ENCODE data around the gene CDK16. TPM values are rescaled to one million over a fixed set of nuclear protein-coding genes. Genes with fewer than 3 reads are reported as not detected.

The CDK16 gene
- polyA plus RNA-seq, 1 of the 3 experiments (the other 2 are of a cell fraction) = 116 TPM

GRCh38 chrX:47226531-47227333 is 8.3 kb downstream of the CDK16 start:
- no peak for TF ChIP-seq FOSL2 (IDR thresholded peaks at IDR 0.05; ENCODE audit: borderline replicate concordance, low read depth)
- no peak for TF ChIP-seq SMC3 (IDR thresholded peaks at IDR 0.05; ENCODE audit: low read depth, low read length)
- no peak for TF ChIP-seq FOXM1 (IDR thresholded peaks at IDR 0.05; ENCODE audit: low read depth)
- TF ChIP-seq RFX5 (IDR thresholded peaks at IDR 0.05; ENCODE audit: low read length) = no peak
- POLR2A ChIA-PET = no interaction called here
- Histone ChIP-seq H3F3A (replicated peaks; ENCODE audit: insufficient read depth) (peaks cover 4% of the 10 kb centered on the region), H3K9me3 (no peaks in the 10 kb centered on the region), H3K4me3 (ENCODE audit: low read depth in 2 of 2, low read length in 1 of 2) (no peak overlapping the region), H3K9me2 (no peaks in the 10 kb centered on the region), H2AFZ (ENCODE audit: low read depth) (no peak overlapping the region), H3K9ac (no peak overlapping the region), H3K27ac (ENCODE audit: low read depth in 2 of 2, low read length in 1 of 2) (no peak overlapping the region), H3K36me3 (replicated peaks in 1 of 2; ENCODE audit: control insufficient read depth in 1 of 2, insufficient read depth in 2 of 2, low read length in 1 of 2) (peaks cover 27 to 67% of the 10 kb centered on the region in 2 experiments), H3K79me2 (ENCODE audit: insufficient read depth) (peaks cover 22% of the 10 kb centered on the region), H3K4me2 (no peak overlapping the region), H3K27me3 (ENCODE audit: insufficient read depth) (no peaks in the 10 kb centered on the region), H3K4me1 (ENCODE audit: control insufficient read depth in 1 of 2, insufficient read depth in 2 of 2, low read depth in 1 of 2, low read length in 1 of 2) (no peaks in the 10 kb centered on the region; a peak in 1 of 4 replicates), H4K20me1 (ENCODE audit: insufficient read depth) (peaks cover 23% of the 10 kb centered on the region)
- no peak for DNase-seq
- CTCF ChIA-PET = no interaction called here
- 90% methylated on average over 14 of the region's 19 CpGs for WGBS (ENCODE audit: low lambda C conversion rate)

- POLR2A ChIA-PET = no interaction called here
- peaks cover 8% of the 10 kb centered on the region for H3F3A ChIP-seq (replicated peaks; ENCODE audit: insufficient read depth)
- no peak overlapping the region for H3K9ac ChIP-seq
- no peaks in the 10 kb centered on the region for H3K9me3 ChIP-seq
- H3K27me3 ChIP-seq (ENCODE audit: insufficient read depth) = no peaks in the 10 kb centered on the region
- WGBS (ENCODE audit: low lambda C conversion rate) = 95% methylated on average over 9 of the region's 9 CpGs
- no peaks in the 10 kb centered on the region for H3K9me2 ChIP-seq
- H3K79me2 ChIP-seq (ENCODE audit: insufficient read depth) = peaks cover 17% of the 10 kb centered on the region
- no peak overlapping the region for H3K4me3 ChIP-seq (ENCODE audit: low read depth in 2 of 2, low read length in 1 of 2)
- no peak overlapping the region for H3K27ac ChIP-seq (ENCODE audit: low read depth in 2 of 2, low read length in 1 of 2)
- H3K36me3 ChIP-seq (replicated peaks in 1 of 2; ENCODE audit: control insufficient read depth in 1 of 2, insufficient read depth in 2 of 2, low read length in 1 of 2) = peaks cover 24 to 67% of the 10 kb centered on the region in 2 experiments
- peaks cover 0 to 3% of the 10 kb centered on the region in 2 experiments; a peak in 1 of 4 replicates for H3K4me1 ChIP-seq (ENCODE audit: control insufficient read depth in 1 of 2, insufficient read depth in 2 of 2, low read depth in 1 of 2, low read length in 1 of 2)
- H4K20me1 ChIP-seq (ENCODE audit: insufficient read depth) = peaks cover 17% of the 10 kb centered on the region
- H3K4me2 ChIP-seq = no peak overlapping the region
- TF ChIP-seq EP300 (IDR thresholded peaks at IDR 0.05; ENCODE audit: borderline replicate concordance in 1 of 2, low read depth in 1 of 2, low read length in 1 of 2) (no peak), FOXM1 (IDR thresholded peaks at IDR 0.05; ENCODE audit: low read depth) (no peak), POLR2AphosphoS5 (IDR thresholded peaks at IDR 0.05; ENCODE audit: low read depth, low read length) (no peak), MXI1 (IDR thresholded peaks at IDR 0.05; ENCODE audit: low read depth, low read length) (no peak), ELF1 (IDR thresholded peaks at IDR 0.05) (no peak), FOSL2 (IDR thresholded peaks at IDR 0.05; ENCODE audit: borderline replicate concordance, low read depth) (no peak), REST (IDR thresholded peaks at IDR 0.05; ENCODE audit: low read depth, low read length) (no peak)
- H2AFZ ChIP-seq (ENCODE audit: low read depth) = no peak overlapping the region
- CTCF ChIA-PET = no interaction called here
- no peak for DNase-seq
Observed at GRCh38 chrX:47227334-47227583, 8.8 kb downstream of the CDK16 start.

Data from SK-N-SH (cell line).